HepG2 (cell line): Measurements from ENCODE around the gene RGS6. TPM values are rescaled to one million over a fixed set of nuclear protein-coding genes. Genes with fewer than 3 reads are reported as not detected.

ENCODE experiments used
- ATAC-seq: fragments of 200-7000 bp; cut with Tn5 transposase; 3 replicates; pipeline ENCODE4 v1.9.1; 2020; ENCODE audit warnings: mild to moderate bottlenecking, moderate library complexity
- BruUV-seq: library from RNA; stranded (reverse); fragments of 400-500 nt; replicated peaks from 2 replicates; lab custom pipeline; 2021; lab: Mats Ljungman, UMichigan
- CTCF ChIA-PET: fragments of 300-600 bp; formaldehyde crosslinking; extraction: SDS; loops from one replicate; lab custom pipeline; 2021; ENCODE audit warnings: low total read pairs, inconsistent platforms, low intra/inter-chr PET ratio; lab: Yijun Ruan, JAX
- POLR2A ChIA-PET: fragments of 350-600 bp; sonication (Branson Sonifier 250); formaldehyde crosslinking; loops from one replicate; lab custom pipeline; 2020; ENCODE audit warnings: antibody characterized with exemption, inconsistent platforms; lab: Yijun Ruan, JAX
- DNase-seq: peaks from one replicate; pipeline ENCODE4 v3.0.0-alpha.2; 2015; ENCODE audit warnings: low spot score
- FAIRE-seq: peaks from 3 replicates; lab custom pipeline; 2011; peaks lifted over from hg19 to GRCh38; lab: Jason Lieb, UNC
- H2AFZ ChIP-seq: one replicate; pipeline ENCODE4 v1.6.1; 2011; ENCODE audit warnings: low read length, inconsistent platforms
- H3K27ac ChIP-seq: fragments of 300-600 bp; 3 replicates; pipeline ENCODE4 v1.8.0; 2011; ENCODE audit warnings: mixed run types, mild to moderate bottlenecking, mixed read lengths, low read length, inconsistent platforms; ENCODE audit not compliant: insufficient read depth; ENCODE audit errors: extremely low read length
- H3K27me3 ChIP-seq, 2 experiments: fragments of 200-600 bp in 1 of 2; 2 replicates in 1 of 2; 3 replicates in 1 of 2; pipeline versions ENCODE4 v1.6.0 to v1.8.0; 2011; ENCODE audit warnings: low read length in 2 of 2, mild to moderate bottlenecking in 2 of 2, moderate library complexity in 2 of 2, inconsistent platforms in 1 of 2; ENCODE audit not compliant: insufficient read depth in 2 of 2, control insufficient read depth in 1 of 2
- H3K36me3 ChIP-seq, 2 experiments: fragments of 200-600 bp in 1 of 2; replicated peaks in 1 of 2; 2 replicates in 1 of 2; 3 replicates in 1 of 2; pipeline versions ENCODE4 v1.5.1 to v1.8.0; 2011; ENCODE audit warnings: low read length in 2 of 2, inconsistent platforms in 1 of 2; ENCODE audit not compliant: insufficient read depth in 2 of 2, control insufficient read depth in 1 of 2
- H3K4me1 ChIP-seq: 2 replicates; pipeline ENCODE4 v1.5.1; 2012; ENCODE audit warnings: low read length, inconsistent platforms; ENCODE audit not compliant: insufficient read depth
- H3K4me2 ChIP-seq: 2 replicates; pipeline ENCODE4 v1.6.0; 2011; ENCODE audit warnings: low read depth, low read length, inconsistent platforms
- H3K4me3 ChIP-seq, 3 experiments: fragments of 200-600 bp in 1 of 3; sonication (generic), shearing (Covaris generic) in 1 of 3; replicated peaks in 1 of 3; 2 replicates each; pipeline ENCODE4 v1.5.1; 2011 to 2016; ENCODE audit warnings: low read length in 3 of 3, inconsistent platforms in 2 of 3, low read depth in 2 of 3, mild to moderate bottlenecking in 2 of 3, control low read depth in 1 of 3, mixed read lengths in 1 of 3; ENCODE audit not compliant: insufficient read depth in 1 of 3
- H3K79me2 ChIP-seq: one replicate; pipeline ENCODE4 v1.6.1; 2011; ENCODE audit warnings: low read length, inconsistent platforms; ENCODE audit not compliant: insufficient read depth
- H3K9ac ChIP-seq: 2 replicates; pipeline ENCODE4 v1.6.0; 2011; ENCODE audit warnings: mild to moderate bottlenecking, low read depth, low read length, inconsistent platforms; ENCODE audit not compliant: insufficient read depth
- H3K9me3 ChIP-seq: 2 replicates; pipeline ENCODE4 v1.5.1; 2012; ENCODE audit warnings: mild to moderate bottlenecking, low read length
- H4K20me1 ChIP-seq: 2 replicates; pipeline ENCODE4 v1.6.0; 2011; ENCODE audit warnings: inconsistent platforms, mild to moderate bottlenecking, low read length, moderate library complexity; ENCODE audit not compliant: insufficient read depth
- AGO1 ChIP-seq: fragments of 200-400 bp; formaldehyde crosslinking; IDR thresholded peaks from 2 replicates; pipeline ENCODE4 v1.6.1; 2017; ENCODE audit warnings: mild to moderate bottlenecking, low read depth, low read length, moderate library complexity; ENCODE audit not compliant: poor library complexity, severe bottlenecking
- GTF2F1 ChIP-seq: fragments of 150-350 bp; IDR thresholded peaks from 2 replicates; pipeline ENCODE4 v1.6.1; 2014; ENCODE audit warnings: low read length
- REST ChIP-seq, 2 experiments: IDR thresholded peaks; 2 replicates each; pipeline ENCODE4 v1.6.1; 2011 to 2012; ENCODE audit warnings: low read length in 2 of 2, borderline replicate concordance in 1 of 2, low read depth in 1 of 2, mild to moderate bottlenecking in 1 of 2, moderate library complexity in 1 of 2
- SIN3B ChIP-seq: fragments of 150-350 bp; IDR thresholded peaks from 2 replicates; pipeline ENCODE4 v1.6.1; 2014; ENCODE audit warnings: low read length
- SMYD3 ChIP-seq: sonication (generic); formaldehyde crosslinking; IDR thresholded peaks from 2 replicates; pipeline ENCODE4 v1.8.1; 2023; ENCODE audit warnings: mild to moderate bottlenecking, missing genetic modification reagents
- SP1 ChIP-seq, 2 experiments: fragments of 450-650 bp in 1 of 2; sonication (generic) in 1 of 2; formaldehyde crosslinking in 1 of 2; IDR thresholded peaks; 2 replicates each; pipeline versions ENCODE4 v1.4.0 to v1.6.1; 2016 to 2020; ENCODE audit warnings: missing genetic modification reagents in 1 of 2
- ZBTB40 ChIP-seq, 2 experiments: fragments of 450-650 bp in 1 of 2; sonication (generic) in 1 of 2; formaldehyde crosslinking in 1 of 2; IDR thresholded peaks; 2 replicates each; pipeline versions ENCODE4 v1.6.1 to v1.8.0; 2016 to 2022; ENCODE audit warnings: antibody characterized with exemption in 1 of 2, mild to moderate bottlenecking in 1 of 2, missing genetic modification reagents in 1 of 2
- ZBTB44 ChIP-seq: sonication (generic); formaldehyde crosslinking; IDR thresholded peaks from 2 replicates; pipeline ENCODE4 v1.4.0; 2020; ENCODE audit warnings: missing genetic modification reagents
- ZSCAN12 ChIP-seq: sonication (generic); formaldehyde crosslinking; IDR thresholded peaks from 2 replicates; pipeline ENCODE4 v1.9.0; 2021; ENCODE audit warnings: mild to moderate bottlenecking, missing genetic modification reagents
- in situ Hi-C: cut with HindIII; loops from 2 replicates; pipeline ENCODE4 v1.10.0; 2017; ENCODE audit warnings: low pct_unique_long_range_greater_than_20kb; ENCODE audit not compliant: extremely low pct_ligation_motif_present
- intact Hi-C: fragments of 100-400 bp; cut with micrococcal nuclease; formaldehyde crosslinking; loops from one replicate; pipeline ENCODE4 v1.10.0; 2022; ENCODE audit not compliant: unreplicated experiment
- polyA plus RNA-seq, 8 experiments: library from polyadenylated mRNA; depleted of rRNA in 3 of 8; stranded (reverse) in 7 of 8; unstranded in 1 of 8; fragments of >200 nt; fragmentation: Illumina TruSeq in 4 of 8; extraction: Trizol in 4 of 8; gene quantifications; 2 replicates each; pipeline versions ENCODE4 v1.2.1 to v1.2.3, GENCODE V29; 2011 to 2016; ENCODE audit warnings: low read depth in 4 of 8, missing spikeins in 1 of 8, mixed read lengths in 1 of 8; ENCODE audit not compliant: insufficient read depth in 1 of 8
- total RNA-seq, 5 experiments: library from RNA; depleted of rRNA; stranded (reverse); fragments of >200 nt; fragmentation: Illumina TruSeq; extraction: Trizol; gene quantifications; 2 replicates each; pipeline ENCODE4 v1.2.3, GENCODE V29; 2016; ENCODE audit warnings: low read depth in 1 of 5

Gene RGS6
- total and polyA plus RNA-seq, 2 of the 13 experiments (the other 11 are each of a cell fraction or from before 2014, with no cell fraction given) = not detected

- Histone ChIP-seq H2AFZ (no peak overlapping the region), H3K4me3 (no peak overlapping the region), H3K36me3 (no peaks in the 10 kb centered on the region), H3K9me3 (peaks cover 7% of the 10 kb centered on the region; the same call in 1 of the 2 replicates), H3K4me2 (no peak overlapping the region), H3K79me2 (no peaks in the 10 kb centered on the region), H3K27me3 (no peaks in the 10 kb centered on the region), H3K4me1 (no peaks in the 10 kb centered on the region), H3K27ac (no peak overlapping the region), H4K20me1 (no peaks in the 10 kb centered on the region), H3K9ac (no peak overlapping the region)
- intact Hi-C loops (no loop called here), in situ Hi-C loops (no loop called here)
- ATAC-seq = no peak
- CTCF ChIA-PET = no interaction called here
- TF ChIP-seq ZBTB44 (CRISPR knock-in tag) (no peak), ZBTB40 (IDR thresholded peaks at IDR 0.05) (no peak), ZBTB40 (CRISPR knock-in tag; IDR thresholded peaks at IDR 0.05) (no peak), REST (IDR thresholded peaks at IDR 0.05; ENCODE audit: borderline replicate concordance in 1 of 2, low read depth in 1 of 2, low read length in 2 of 2) (no peak), SIN3B (no peak), GTF2F1 (no peak), SMYD3 (CRISPR knock-in tag) (no peak), SP1 (IDR thresholded peaks at IDR 0.05) (no peak), SP1 (CRISPR knock-in tag; IDR thresholded peaks at IDR 0.05) (no peak), AGO1 (no peak), ZSCAN12 (CRISPR knock-in tag) (no peak)
- no peak for FAIRE-seq
- BruUV-seq = no TSS peak
- DNase-seq = no peak
- POLR2A ChIA-PET = no interaction called here
These were observed 534.1 kb downstream of the RGS6 start for GRCh38 chr14:72466325-72466724.
